GM23338 (cell line): ENCODE measurements around the gene TBC1D5.

ENCODE experiments used
- CREB1 ChIP-seq: fragments of 250-450 bp; sonication (Bioruptor Pico); IDR thresholded peaks from 2 replicates; pipeline ENCODE4 v1.5.0; 2020; ENCODE audit warnings: low read depth, mild to moderate bottlenecking, moderate library complexity
- CTCF ChIP-seq, 2 experiments: fragments of 200-600 bp in 1 of 2; sonication (generic) in 1 of 2; conservative IDR thresholded peaks; 2 replicates each; pipeline versions ENCODE4 v1.5.1 to v1.6.1; 2016 to 2017; ENCODE audit warnings: antibody characterized with exemption in 2 of 2, low read depth in 2 of 2, mild to moderate bottlenecking in 2 of 2, moderate library complexity in 1 of 2
- ETS1 ChIP-seq: IDR thresholded peaks from 2 replicates; pipeline ENCODE4 v1.6.1; 2016; ENCODE audit warnings: antibody characterized with exemption
- EZH2 ChIP-seq: fragments of 200-600 bp; sonication (generic); IDR thresholded peaks from one replicate; pipeline ENCODE4 v1.8.0; 2017; ENCODE audit warnings: antibody characterized with exemption, mild to moderate bottlenecking, low read depth; ENCODE audit not compliant: unreplicated experiment
- EZH2phosphoT487 ChIP-seq: fragments of 200-600 bp; sonication (generic); IDR thresholded peaks from one replicate; pipeline ENCODE4 v1.8.1; 2018; ENCODE audit warnings: antibody characterized with exemption; ENCODE audit not compliant: unreplicated experiment
- JUNB ChIP-seq: IDR thresholded peaks from one replicate; pipeline ENCODE4 v1.6.1; 2016; ENCODE audit warnings: antibody characterized with exemption; ENCODE audit not compliant: unreplicated experiment
- NANOG ChIP-seq: IDR thresholded peaks from 2 replicates; pipeline ENCODE4 v1.6.1; 2016; ENCODE audit warnings: antibody characterized with exemption, borderline replicate concordance
- POLR2AphosphoS5 ChIP-seq: IDR thresholded peaks from 2 replicates; pipeline ENCODE4 v1.6.1; 2016; ENCODE audit warnings: antibody characterized with exemption, low read depth
- STAT1 ChIP-seq: IDR thresholded peaks from one replicate; pipeline ENCODE4 v1.6.1; 2016; ENCODE audit warnings: antibody characterized with exemption; ENCODE audit not compliant: unreplicated experiment
- ZNF114 ChIP-seq: fragments of 250-450 bp; sonication (Bioruptor Pico); IDR thresholded peaks from 2 replicates; pipeline ENCODE4 v1.5.0; 2020; ENCODE audit warnings: mild to moderate bottlenecking, moderate library complexity
- ZNF331 ChIP-seq: fragments of 250-450 bp; sonication (Bioruptor Pico); IDR thresholded peaks from 2 replicates; pipeline ENCODE4 v1.5.0; 2020; ENCODE audit warnings: low read depth, mild to moderate bottlenecking, moderate library complexity
- ZNF462 ChIP-seq: fragments of 250-450 bp; sonication (Bioruptor Pico); IDR thresholded peaks from 2 replicates; pipeline ENCODE4 v1.5.0; 2020; ENCODE audit warnings: mild to moderate bottlenecking, moderate library complexity
- TF ChIP-seq, protein P1 (sequence below): IDR thresholded peaks from one replicate; pipeline ENCODE4 v1.6.1; 2018; ENCODE audit warnings: antibody characterized with exemption; ENCODE audit not compliant: unreplicated experiment

- TF ChIP-seq EZH2phosphoT487: no peak
- no peak for TF ChIP-seq CTCF (conservative IDR thresholded peaks at IDR 0.05; ENCODE audit: low read depth in 2 of 2)
- TF ChIP-seq, protein P1, sequence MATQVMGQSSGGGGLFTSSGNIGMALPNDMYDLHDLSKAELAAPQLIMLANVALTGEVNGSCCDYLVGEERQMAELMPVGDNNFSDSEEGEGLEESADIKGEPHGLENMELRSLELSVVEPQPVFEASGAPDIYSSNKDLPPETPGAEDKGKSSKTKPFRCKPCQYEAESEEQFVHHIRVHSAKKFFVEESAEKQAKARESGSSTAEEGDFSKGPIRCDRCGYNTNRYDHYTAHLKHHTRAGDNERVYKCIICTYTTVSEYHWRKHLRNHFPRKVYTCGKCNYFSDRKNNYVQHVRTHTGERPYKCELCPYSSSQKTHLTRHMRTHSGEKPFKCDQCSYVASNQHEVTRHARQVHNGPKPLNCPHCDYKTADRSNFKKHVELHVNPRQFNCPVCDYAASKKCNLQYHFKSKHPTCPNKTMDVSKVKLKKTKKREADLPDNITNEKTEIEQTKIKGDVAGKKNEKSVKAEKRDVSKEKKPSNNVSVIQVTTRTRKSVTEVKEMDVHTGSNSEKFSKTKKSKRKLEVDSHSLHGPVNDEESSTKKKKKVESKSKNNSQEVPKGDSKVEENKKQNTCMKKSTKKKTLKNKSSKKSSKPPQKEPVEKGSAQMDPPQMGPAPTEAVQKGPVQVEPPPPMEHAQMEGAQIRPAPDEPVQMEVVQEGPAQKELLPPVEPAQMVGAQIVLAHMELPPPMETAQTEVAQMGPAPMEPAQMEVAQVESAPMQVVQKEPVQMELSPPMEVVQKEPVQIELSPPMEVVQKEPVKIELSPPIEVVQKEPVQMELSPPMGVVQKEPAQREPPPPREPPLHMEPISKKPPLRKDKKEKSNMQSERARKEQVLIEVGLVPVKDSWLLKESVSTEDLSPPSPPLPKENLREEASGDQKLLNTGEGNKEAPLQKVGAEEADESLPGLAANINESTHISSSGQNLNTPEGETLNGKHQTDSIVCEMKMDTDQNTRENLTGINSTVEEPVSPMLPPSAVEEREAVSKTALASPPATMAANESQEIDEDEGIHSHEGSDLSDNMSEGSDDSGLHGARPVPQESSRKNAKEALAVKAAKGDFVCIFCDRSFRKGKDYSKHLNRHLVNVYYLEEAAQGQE: no peak
- TF ChIP-seq EZH2: no peak
- TF ChIP-seq ETS1: no peak
- no peak for TF ChIP-seq POLR2AphosphoS5
- TF ChIP-seq CREB1: no peak
- no peak for TF ChIP-seq STAT1
- TF ChIP-seq JUNB: no peak
- no peak for TF ChIP-seq ZNF114 (CRISPR knock-in tag)
- no peak for TF ChIP-seq ZNF331 (CRISPR knock-in tag)
- TF ChIP-seq ZNF462 (CRISPR knock-in tag): no peak
- TF ChIP-seq NANOG: no peak
Observed at GRCh38 chr3:17149076-17149475, 593.4 kb downstream of the TBC1D5 start.
